ENCODE data around the gene MOB3A. TPM values are rescaled to one million over a fixed set of nuclear protein-coding genes. Genes with fewer than 3 reads are reported as not detected.

The MOB3A gene
- total and polyA plus RNA-seq, 2 of the 13 experiments (the other 11 are each of a cell fraction or from before 2014, with no cell fraction given), result 3.5 to 17.8 TPM

- TF ChIP-seq ZNF710 (CRISPR knock-in tag; IDR thresholded peaks at IDR 0.05; ENCODE audit: borderline replicate concordance), result peak; percentile 83
- peak; percentile 93 for TF ChIP-seq ZSCAN25 (CRISPR knock-in tag; IDR thresholded peaks at IDR 0.05)
- peak; percentile 76; the same call in 1 of the 2 replicates for TF ChIP-seq ETV5 (CRISPR knock-in tag; IDR thresholded peaks at IDR 0.05; ENCODE audit: borderline replicate concordance)
- peak; percentile 96 for TF ChIP-seq HNRNPK (IDR thresholded peaks at IDR 0.05; ENCODE audit: low read depth, low read length, poor library complexity, severe bottlenecking)
- 0 out of 2 replicates have a peak, but pooled peaks have one; percentile 21 for TF ChIP-seq SIN3A (IDR thresholded peaks at IDR 0.05; ENCODE audit: borderline replicate concordance, low read depth, low read length)
- no peak for TF ChIP-seq KLF12 (CRISPR knock-in tag; IDR thresholded peaks at IDR 0.05; ENCODE audit: borderline replicate concordance)
- no peak for TF ChIP-seq ZNF709 (CRISPR knock-in tag; IDR thresholded peaks at IDR 0.05)
- peak; percentile 75 for TF ChIP-seq SAP130 (CRISPR knock-in tag; IDR thresholded peaks at IDR 0.05; ENCODE audit: low read depth)
- peak; percentile 58 for TF ChIP-seq PATZ1 (CRISPR knock-in tag; IDR thresholded peaks at IDR 0.05)
- TF ChIP-seq ERF (CRISPR knock-in tag; IDR thresholded peaks at IDR 0.05), result peak; percentile 54; the same call in 1 of the 2 replicates
- no peak for TF ChIP-seq ZBTB7B (CRISPR knock-in tag; IDR thresholded peaks at IDR 0.05)
- peak; percentile 67 for TF ChIP-seq ZFX (CRISPR knock-in tag; IDR thresholded peaks at IDR 0.05; ENCODE audit: low read depth)
- no peak for TF ChIP-seq ZNF280B (CRISPR knock-in tag; IDR thresholded peaks at IDR 0.05; ENCODE audit: borderline replicate concordance)
- peak; percentile 88 for TF ChIP-seq PCBP2 (optimal IDR thresholded peaks at IDR 0.05; ENCODE audit: low read depth, low read length, poor library complexity, severe bottlenecking)
- TF ChIP-seq ZFY (CRISPR knock-in tag; IDR thresholded peaks at IDR 0.05), result 0 out of 2 replicates have a peak, but pooled peaks have one; percentile 36
- no peak for TF ChIP-seq CENPBD1 (CRISPR knock-in tag; IDR thresholded peaks at IDR 0.05; ENCODE audit: borderline replicate concordance, low read depth)
- 0 out of 2 replicates have a peak, but pooled peaks have one; percentile 16 for TF ChIP-seq PAXIP1 (CRISPR knock-in tag; conservative IDR thresholded peaks at IDR 0.05)
- TF ChIP-seq NFKB2 (CRISPR knock-in tag; IDR thresholded peaks at IDR 0.05; ENCODE audit: borderline replicate concordance), result peak; percentile 54; the same call in 1 of the 2 replicates
Measured at GRCh38 chr19:2055931-2056836, 39.9 kb downstream of the MOB3A start (continued).

All from HepG2 (cell line).